H1 (cell line): ENCODE measurements around the gene CTNND2. TPM values are rescaled to one million over a fixed set of nuclear protein-coding genes. Genes with fewer than 3 reads are reported as not detected.
A peak's percentile ranks its signal among the peaks of the same experiment; 100 is the strongest.

Experiments
- CTCF ChIA-PET: fragments of 300-600 bp; sonication (Branson Sonifier 250); formaldehyde crosslinking; loops from one replicate; lab custom pipeline; 2021; ENCODE audit not compliant: partially characterized antibody; lab: Charles Lee
- POLR2A ChIA-PET: fragments of 300-600 bp; sonication (Branson Sonifier 250); formaldehyde crosslinking; loops from one replicate; lab custom pipeline; 2021; ENCODE audit warnings: inconsistent platforms; ENCODE audit not compliant: partially characterized antibody; lab: Charles Lee
- DNase-seq, 2 experiments: peaks; one replicate each; pipeline versions ENCODE4 v3.0.0 to v3.0.0-alpha.2; 2010 to 2022; ENCODE audit warnings: low spot score in 2 of 2, low read depth in 1 of 2, mixed read lengths in 1 of 2
- FAIRE-seq: peaks from 2 replicates; lab custom pipeline; 2011; peaks lifted over from hg19 to GRCh38; lab: Jason Lieb, UNC
- H2AFZ ChIP-seq: 2 replicates; pipeline ENCODE4 v1.8.1; 2012; ENCODE audit warnings: low read length, inconsistent platforms
- H2AK5ac ChIP-seq: 2 replicates; pipeline ENCODE4 v1.6.1; 2013; ENCODE audit warnings: low read depth, low read length
- H2BK120ac ChIP-seq: replicated peaks from 2 replicates; pipeline ENCODE3; 2013; ENCODE audit warnings: low read depth, low read length, inconsistent platforms
- H2BK12ac ChIP-seq: 2 replicates; pipeline ENCODE4 v1.6.1; 2013; ENCODE audit warnings: low read depth, low read length
- H2BK15ac ChIP-seq: 2 replicates; pipeline ENCODE4 v1.6.1; 2013; ENCODE audit warnings: low read length
- H2BK20ac ChIP-seq: 2 replicates; pipeline ENCODE4 v1.6.1; 2013; ENCODE audit warnings: low read length
- H2BK5ac ChIP-seq: 2 replicates; pipeline ENCODE4 v1.6.1; 2013; ENCODE audit warnings: low read depth, low read length
- H3K14ac ChIP-seq: 2 replicates; pipeline ENCODE4 v1.6.1; 2013; ENCODE audit warnings: inconsistent platforms; ENCODE audit not compliant: insufficient read length
- H3K18ac ChIP-seq: 2 replicates; pipeline ENCODE4 v1.6.1; 2013; ENCODE audit warnings: low read length; ENCODE audit errors: extremely low read depth
- H3K23ac ChIP-seq: 2 replicates; pipeline ENCODE4 v1.6.1; 2013; ENCODE audit warnings: inconsistent platforms; ENCODE audit not compliant: insufficient read length
- H3K23me2 ChIP-seq: 2 replicates; pipeline ENCODE4 v1.6.1; 2013; ENCODE audit warnings: low read depth, low read length
- H3K27ac ChIP-seq: 2 replicates; pipeline ENCODE4 v1.6.1; 2011; ENCODE audit warnings: low read depth, low read length, inconsistent platforms
- H3K27me3 ChIP-seq, 4 experiments: replicated peaks in 1 of 4; 1 replicate in 1 of 4; 2 replicates in 3 of 4; pipeline versions ENCODE4 v1.6.1 to v1.8.1; 2011 to 2013; ENCODE audit warnings: low read length in 3 of 4, mild to moderate bottlenecking in 3 of 4, inconsistent platforms in 2 of 4, mixed read lengths in 2 of 4, moderate library complexity in 1 of 4; ENCODE audit not compliant: control insufficient read depth in 3 of 4, insufficient read depth in 3 of 4; ENCODE audit errors: extremely low read depth in 1 of 4
- H3K36me3 ChIP-seq, 4 experiments: 2 replicates each; pipeline versions ENCODE4 v1.6.1 to v1.8.1; 2011 to 2013; ENCODE audit warnings: mild to moderate bottlenecking in 4 of 4, low read length in 3 of 4, moderate library complexity in 2 of 4, control low read depth in 1 of 4, inconsistent platforms in 1 of 4; ENCODE audit not compliant: insufficient read depth in 4 of 4, control insufficient read depth in 2 of 4
- H3K4ac ChIP-seq: replicated peaks from 2 replicates; pipeline ENCODE3; 2013; ENCODE audit warnings: low read length, low read depth, mixed read lengths, inconsistent platforms; ENCODE audit not compliant: insufficient read length
- H3K4me1 ChIP-seq, 4 experiments: replicated peaks in 1 of 4; 1 replicate in 1 of 4; 2 replicates in 3 of 4; pipeline versions ENCODE4 v1.6.1 to v1.8.1; 2011 to 2013; ENCODE audit warnings: low read length in 3 of 4, inconsistent platforms in 2 of 4, mixed read lengths in 1 of 4; ENCODE audit not compliant: insufficient read depth in 4 of 4, control insufficient read depth in 3 of 4
- H3K4me2 ChIP-seq, 2 experiments: 2 replicates each; pipeline versions ENCODE4 v1.6.1 to v1.8.1; 2011 to 2013; ENCODE audit warnings: low read depth in 2 of 2, low read length in 2 of 2, control low read depth in 1 of 2, inconsistent platforms in 1 of 2, mild to moderate bottlenecking in 1 of 2; ENCODE audit not compliant: insufficient read depth in 1 of 2
- H3K4me3 ChIP-seq, 4 experiments: fragments of 200-600, 300-600 bp in 1 of 4; sonication (generic), shearing (Covaris generic), sonication (Bioruptor Twin) in 1 of 4; 2 replicates each; pipeline versions ENCODE4 v1.5.1 to v1.8.1; 2011 to 2016; ENCODE audit warnings: low read length in 4 of 4, low read depth in 3 of 4, control low read depth in 2 of 4, inconsistent platforms in 2 of 4, mild to moderate bottlenecking in 2 of 4, mixed read lengths in 1 of 4, moderate library complexity in 1 of 4; ENCODE audit not compliant: insufficient read depth in 2 of 4; ENCODE audit errors: extremely low read depth in 1 of 4
- H3K56ac ChIP-seq: replicated peaks from 2 replicates; pipeline ENCODE3; 2013; ENCODE audit warnings: low read depth, mild to moderate bottlenecking, mixed read lengths, low read length, inconsistent platforms; ENCODE audit not compliant: insufficient read length
- H3K79me1 ChIP-seq: 2 replicates; pipeline ENCODE4 v1.6.1; 2013; ENCODE audit warnings: low read depth, low read length, control low read depth
- H3K79me2 ChIP-seq, 2 experiments: 2 replicates each; pipeline versions ENCODE4 v1.6.1 to v1.8.1; 2012 to 2013; ENCODE audit warnings: low read length in 2 of 2, mild to moderate bottlenecking in 2 of 2, inconsistent platforms in 1 of 2; ENCODE audit not compliant: insufficient read depth in 2 of 2, control insufficient read depth in 1 of 2
- H3K9ac ChIP-seq, 4 experiments: replicated peaks in 1 of 4; 1 replicate in 1 of 4; 2 replicates in 3 of 4; pipeline versions ENCODE4 v1.6.1 to v1.8.1; 2011 to 2013; ENCODE audit warnings: low read depth in 3 of 4, low read length in 3 of 4, control low read depth in 2 of 4, mild to moderate bottlenecking in 2 of 4, moderate library complexity in 2 of 4, inconsistent platforms in 1 of 4; ENCODE audit errors: extremely low read depth in 1 of 4
- H3K9me3 ChIP-seq, 2 experiments: 2 replicates each; pipeline versions ENCODE4 v1.6.1 to v1.8.1; 2012 to 2013; ENCODE audit warnings: mild to moderate bottlenecking in 2 of 2, moderate library complexity in 2 of 2, control low read depth in 1 of 2, inconsistent platforms in 1 of 2, low read depth in 1 of 2, low read length in 1 of 2, mixed read lengths in 1 of 2; ENCODE audit not compliant: insufficient read depth in 2 of 2
- H4K20me1 ChIP-seq, 2 experiments: replicated peaks in 1 of 2; 2 replicates each; pipeline versions ENCODE3 to v1.8.1; 2011 to 2013; ENCODE audit warnings: inconsistent platforms in 2 of 2, low read length in 2 of 2, mild to moderate bottlenecking in 1 of 2; ENCODE audit not compliant: insufficient read depth in 2 of 2, control insufficient read depth in 1 of 2
- H4K5ac ChIP-seq: 2 replicates; pipeline ENCODE4 v1.6.1; 2013; ENCODE audit warnings: low read length, low read depth, mixed read lengths, inconsistent platforms; ENCODE audit not compliant: insufficient read length
- H4K8ac ChIP-seq: 2 replicates; pipeline ENCODE4 v1.8.0; 2013; ENCODE audit warnings: mild to moderate bottlenecking, moderate library complexity, low read length, inconsistent platforms; ENCODE audit not compliant: insufficient read depth; ENCODE audit errors: extremely low read depth
- H4K91ac ChIP-seq: replicated peaks from 2 replicates; pipeline ENCODE3; 2013; ENCODE audit warnings: low read length, mixed read lengths, inconsistent platforms; ENCODE audit not compliant: insufficient read length
- BACH1 ChIP-seq: IDR thresholded peaks from 2 replicates; pipeline ENCODE4 v1.6.1; 2012; ENCODE audit warnings: low read length, improper control_type of control experiment
- BCL11A ChIP-seq, 2 experiments: IDR thresholded peaks; one replicate each; pipeline ENCODE4 v1.6.1; 2011; ENCODE audit warnings: low read depth in 2 of 2, low read length in 2 of 2, mild to moderate bottlenecking in 2 of 2
- CREB1 ChIP-seq: IDR thresholded peaks from 2 replicates; pipeline ENCODE4 v1.6.1; 2012; ENCODE audit warnings: inconsistent platforms
- EGR1 ChIP-seq: IDR thresholded peaks from 2 replicates; pipeline ENCODE4 v1.6.1; 2011; ENCODE audit warnings: low read depth, low read length, borderline replicate concordance
- KDM1A ChIP-seq: fragments of 200-600, 300-600 bp; sonication (generic); IDR thresholded peaks from 2 replicates; pipeline ENCODE4 v1.7.1; 2016; ENCODE audit warnings: mild to moderate bottlenecking, low read length, borderline replicate concordance
- KDM4A ChIP-seq: IDR thresholded peaks from one replicate; pipeline ENCODE4 v1.7.1; 2012; ENCODE audit warnings: low read depth, mild to moderate bottlenecking, moderate library complexity, low read length, inconsistent platforms; ENCODE audit not compliant: severe bottlenecking
- RBBP5 ChIP-seq: IDR thresholded peaks from 2 replicates; pipeline ENCODE4 v1.7.1; 2012; ENCODE audit warnings: low read depth, mild to moderate bottlenecking, inconsistent platforms, low read length, moderate library complexity, borderline replicate concordance
- RFX5 ChIP-seq: IDR thresholded peaks from 2 replicates; pipeline ENCODE4 v1.6.1; 2011; ENCODE audit warnings: low read depth, low read length, improper control_type of control experiment, borderline replicate concordance
- USF2 ChIP-seq: IDR thresholded peaks from 2 replicates; pipeline ENCODE4 v1.6.1; 2011; ENCODE audit warnings: low read length, improper control_type of control experiment
- ZNF274 ChIP-seq: IDR thresholded peaks from 2 replicates; pipeline ENCODE4 v1.7.0; 2012; ENCODE audit warnings: low read length, borderline replicate concordance; ENCODE audit errors: extremely low read depth
- WGBS, 2 experiments: shearing (Covaris generic) in 1 of 2; methylation state at CpG; one replicate each; pipeline versions ENCODE4 v1.1.6 to v1.1.7; 2013 to 2015; ENCODE audit warnings: low lambda C conversion rate in 2 of 2, mixed read lengths in 2 of 2, inconsistent platforms in 1 of 2, low coverage in 1 of 2, missing lambda C conversion rate in 1 of 2; ENCODE audit not compliant: insufficient replicate concordance in 2 of 2, insufficient coverage in 1 of 2, insufficient read length in 1 of 2; ENCODE audit errors: extremely low coverage in 1 of 2, missing lambda C conversion rate in 1 of 2; 5-methylcytosine and 5-hydroxymethylcytosine counted together
- polyA plus RNA-seq, 7 experiments: library from polyadenylated mRNA; depleted of rRNA in 3 of 7; stranded (reverse) in 5 of 7; unstranded in 2 of 7; fragments of >200 nt in 5 of 7; fragments of 200-250 nt in 2 of 7; gene quantifications; 1 replicate in 5 of 7; 2 replicates in 1 of 7; 4 replicates in 1 of 7; pipeline versions ENCODE4 v1.2.1 to v1.2.3, GENCODE V29; 2011 to 2013; ENCODE audit warnings: missing spikeins in 2 of 7, mixed read lengths in 2 of 7
- total RNA-seq: library from RNA; stranded (reverse); fragmentation: NEBNext Ultra II Directional; extraction: Animal tissue kit (Norgen Biotek cat#: 25700); gene quantifications from 2 replicates; pipeline ENCODE4 v1.2.1, GENCODE V29; 2021

The CTNND2 gene
- total and polyA plus RNA-seq, 2 of the 8 experiments (the other 6 are each of a cell fraction or from before 2014, with no cell fraction given), result 7.4 to 14.2 TPM

- H3K23me2 ChIP-seq, result no peaks in the 10 kb centered on the region
- peak overlapping the region in 1 of 4 experiments; percentile 41; a peak in 2 of 8 replicates for H3K4me3 ChIP-seq
- WGBS, 2 experiments, result 75% methylated on average over 10 of the region's 30 CpGs; no CpG with 5 or more reads in 1 of the 2 experiments
- H3K4me1 ChIP-seq, result peaks cover 0 to 5% (median 1%) of the 10 kb centered on the region in 4 experiments; a peak in 1 of 7 replicates
- H3K14ac ChIP-seq, result no peak overlapping the region
- H2BK20ac ChIP-seq, result no peak overlapping the region
- no peaks in the 10 kb centered on the region for H3K79me2 ChIP-seq
- H4K20me1 ChIP-seq, result no peaks in the 10 kb centered on the region
- no peaks in the 10 kb centered on the region; a peak in 1 of 4 replicates for H3K9me3 ChIP-seq
- H3K18ac ChIP-seq, result no peak overlapping the region
- FAIRE-seq (no peak), DNase-seq (peak in 1 of 2 experiments; percentile 52)
- H3K36me3 ChIP-seq, result no peaks in the 10 kb centered on the region
- H3K23ac ChIP-seq, result no peak overlapping the region
- H3K56ac ChIP-seq, result no peak overlapping the region
- H3K9ac ChIP-seq, result no peak overlapping the region
- H4K5ac ChIP-seq, result no peak overlapping the region
- no peak overlapping the region for H4K91ac ChIP-seq
- 0 out of 2 replicates have a peak overlapping the region, but pooled peaks have one; percentile 50 for H2BK12ac ChIP-seq
- H3K27me3 ChIP-seq, result 0 out of 7 replicates have a peak, but pooled peaks cover 0 to 2% (median 0%) of the 10 kb centered on the region in 4 experiments
- ChIA-PET POLR2A (no interaction called here), CTCF (interaction anchor here (0.8 to 1.6 kb wide), 3 partner anchors 66 to 111 kb away, joined by 3 to 4 read pairs (median 3); no protein-coding TSS in a partner anchor)
- H2AFZ ChIP-seq, result no peak overlapping the region
- H2AK5ac ChIP-seq, result no peak overlapping the region
- H2BK15ac ChIP-seq, result no peak overlapping the region
- peak overlapping the region in 1 of 2 experiments; percentile 13; a peak in 1 of 4 replicates for H3K4me2 ChIP-seq
- no peaks in the 10 kb centered on the region for H3K79me1 ChIP-seq
- H3K27ac ChIP-seq, result no peak overlapping the region
- no peak overlapping the region for H2BK120ac ChIP-seq
- no peak overlapping the region for H3K4ac ChIP-seq
- no peak overlapping the region; the same call in 1 of the 2 replicates for H4K8ac ChIP-seq
- H2BK5ac ChIP-seq, result no peak overlapping the region
- TF ChIP-seq KDM1A (no peak), BACH1 (no peak), USF2 (no peak), RBBP5 (no peak), ZNF274 (no peak), RFX5 (no peak), CREB1 (no peak), EGR1 (no peak), KDM4A (no peak), BCL11A (IDR thresholded peaks at IDR 0.05; ENCODE audit: low read depth in 2 of 2, low read length in 2 of 2) (no peak)
Measured at GRCh38 chr5:10994091-10994986, 909.9 kb downstream of the CTNND2 start.
